Measurements from ENCODE around the gene UCHL1. TPM values are rescaled to one million over a fixed set of nuclear protein-coding genes. Genes with fewer than 3 reads are reported as not detected.
"Not testable (repeated sequence)": the region's sequence is repeated elsewhere in the genome, so short reads cannot be mapped to it uniquely, and the experiment has no call there.

Gene UCHL1
- total RNA-seq, 2 experiments from 2014 or later = 2.3 to 2.6 TPM

DNA sequence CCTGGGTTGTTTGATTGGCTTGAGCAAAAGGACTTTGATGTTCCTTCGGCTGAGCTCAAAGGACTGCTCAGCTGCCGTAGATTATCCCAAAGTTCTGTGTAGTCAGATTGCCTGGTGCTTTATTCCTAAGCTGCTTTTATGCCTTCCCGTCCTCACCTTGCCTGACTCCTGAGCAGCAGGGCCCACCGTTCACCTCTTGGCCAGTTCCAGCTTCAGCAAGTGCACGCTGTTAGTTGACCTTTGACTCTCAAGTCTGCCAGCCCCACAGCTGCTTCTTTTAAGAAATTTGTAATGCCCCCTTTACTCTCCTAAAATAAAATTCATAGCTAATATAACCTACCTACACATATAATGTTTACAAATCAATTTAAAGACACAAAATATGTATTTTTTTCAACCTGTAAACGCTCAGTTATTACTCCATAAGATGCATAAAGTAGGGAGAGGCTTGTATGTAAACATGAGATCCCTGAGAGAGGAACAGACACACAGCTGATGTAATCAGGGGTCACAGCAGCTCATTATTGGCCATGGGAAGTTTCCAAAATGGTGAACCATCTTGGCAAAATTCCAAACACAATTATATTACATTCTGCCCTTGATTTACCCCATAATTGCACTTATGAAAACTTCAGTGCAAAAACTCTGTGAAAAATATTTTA is 28.6 kb downstream of the UCHL1 start:
- CTCF ChIA-PET = no interaction called here
- POLR2A ChIA-PET = no interaction called here

DNA sequence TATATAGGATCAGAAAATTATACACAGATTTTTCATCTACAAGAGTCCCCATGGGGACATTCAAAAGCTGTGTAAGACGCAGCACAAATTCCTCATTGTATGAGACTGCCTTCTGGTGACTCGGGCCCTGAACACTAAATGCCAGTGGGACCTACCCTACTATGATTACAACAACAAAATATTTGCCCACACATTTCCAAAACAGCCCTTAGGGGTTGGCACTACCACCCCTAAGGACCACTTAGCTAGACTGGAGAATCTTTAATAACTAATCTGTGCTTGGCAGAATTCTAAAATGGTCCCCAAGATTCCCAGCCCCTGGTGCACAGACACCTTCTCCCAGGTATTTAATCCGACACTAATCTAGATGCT is 29.1 kb downstream of the UCHL1 start:
- ChIA-PET CTCF (no interaction called here), POLR2A (no interaction called here)

DNA sequence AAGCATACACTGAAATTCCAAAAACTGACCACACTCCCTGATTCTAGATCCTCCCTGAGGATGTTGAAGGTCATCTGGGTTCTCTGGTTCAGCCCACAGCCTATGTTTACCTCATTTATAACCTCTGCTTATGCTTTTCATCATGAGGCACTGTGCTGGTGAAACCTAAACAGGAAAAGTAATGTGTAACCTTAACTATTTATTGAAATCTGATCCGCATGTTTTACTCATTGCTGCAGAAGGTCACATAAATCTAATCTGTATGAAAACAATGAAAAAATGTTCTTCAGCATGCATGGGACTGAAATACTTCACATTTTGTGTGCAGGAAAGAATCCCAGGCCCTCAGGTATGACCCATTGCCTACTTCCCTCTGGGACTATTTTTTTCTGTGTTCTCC is 30.3 kb downstream of the UCHL1 start:
- POLR2A ChIA-PET = no interaction called here
- CTCF ChIA-PET = interaction anchor here (0.8 kb wide), 1 partner anchor 491 kb away, joined by 3 read pairs; no protein-coding TSS in a partner anchor

DNA sequence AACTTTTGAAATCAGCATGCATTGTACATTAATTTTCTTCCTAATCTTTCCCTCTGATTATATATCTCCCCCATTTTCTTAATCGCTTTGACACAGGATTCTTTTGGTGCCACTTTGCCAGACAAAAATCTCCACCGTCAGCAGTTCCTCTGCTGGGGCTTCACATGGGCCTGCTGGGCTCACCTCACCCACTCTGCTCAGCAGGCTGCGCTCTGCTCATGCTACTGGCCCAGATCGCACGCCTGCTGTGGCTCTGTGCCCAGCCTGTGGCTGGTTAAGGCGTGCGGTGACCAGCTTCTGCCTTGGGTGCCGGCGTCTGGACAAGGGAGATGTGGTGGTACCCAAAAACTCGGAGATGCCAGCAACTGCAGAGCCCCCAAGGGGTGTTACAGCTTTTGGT is 31.1 kb downstream of the UCHL1 start:
- ChIA-PET POLR2A (no interaction called here), CTCF (no interaction called here)

DNA sequence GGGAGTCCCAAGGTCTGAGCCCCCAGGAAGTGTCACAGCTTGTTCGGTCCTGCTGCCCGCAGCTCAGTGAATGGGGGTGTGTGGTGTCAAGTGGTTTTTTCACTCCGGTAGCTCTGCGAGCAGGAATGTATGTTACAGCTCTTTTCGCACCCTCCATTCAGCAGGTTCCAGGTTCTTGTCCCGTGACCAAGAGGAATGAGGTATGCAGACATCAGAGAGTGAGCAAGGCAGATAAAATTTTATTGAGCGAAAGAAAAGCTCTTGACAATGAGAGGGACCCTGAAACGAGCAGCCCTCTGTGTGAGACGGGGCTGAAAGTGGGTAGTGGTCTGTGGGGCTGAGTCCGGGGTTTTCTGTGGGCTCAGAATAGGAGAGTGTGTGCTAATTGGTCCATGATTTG is 31.5 kb downstream of the UCHL1 start:
- CTCF ChIA-PET = no interaction called here
- POLR2A ChIA-PET = no interaction called here

DNA sequence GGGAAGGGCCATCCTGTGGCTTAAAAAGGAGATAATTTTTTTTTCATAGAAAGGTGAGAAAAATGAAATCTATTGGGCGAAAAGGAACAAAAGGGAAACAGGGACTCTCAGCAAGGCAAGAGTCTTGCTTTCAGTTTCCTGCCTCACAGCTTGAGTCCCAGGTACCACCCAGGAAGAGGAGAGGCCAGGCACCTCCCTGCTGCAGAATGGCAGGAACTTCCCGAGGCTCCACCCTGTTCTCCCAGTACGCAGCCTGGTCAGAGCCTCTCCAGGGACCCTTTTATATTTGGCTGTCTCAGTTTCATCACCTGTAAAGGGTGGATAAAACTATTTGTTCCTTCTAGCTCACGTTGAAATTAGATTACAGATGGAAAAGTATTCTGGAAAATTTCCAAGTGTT is 33.8 kb downstream of the UCHL1 start:
- CTCF ChIA-PET = no interaction called here

DNA sequence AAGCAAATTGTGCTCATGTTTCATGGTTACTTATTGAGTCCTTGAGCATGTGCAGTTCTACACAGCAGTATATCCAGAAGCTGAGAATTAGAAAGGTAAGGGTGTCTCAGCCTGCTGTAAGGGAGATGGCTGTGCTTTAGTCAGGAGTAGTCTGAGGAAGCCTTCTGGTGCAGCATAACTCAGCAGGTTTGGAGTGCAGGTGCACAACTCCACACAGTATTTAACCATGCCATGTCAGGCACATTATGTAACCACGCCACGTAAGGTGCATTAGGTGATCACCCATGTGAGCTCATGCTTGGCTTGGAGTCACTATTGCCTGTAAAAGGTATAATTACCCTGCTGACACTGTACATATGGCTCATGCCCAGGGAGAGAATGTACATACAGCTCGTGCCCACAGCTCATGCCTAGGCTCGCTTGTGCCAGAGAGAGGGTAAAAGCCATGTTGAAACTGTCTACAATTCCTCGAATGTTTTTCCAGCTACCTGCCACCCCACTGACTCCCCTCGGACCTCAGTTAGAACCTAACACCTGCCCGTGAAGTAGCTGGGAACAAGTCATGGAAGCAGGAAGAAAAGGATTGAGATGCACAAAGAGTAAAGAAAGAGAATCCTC is 37.8 kb downstream of the UCHL1 start:
- ChIA-PET POLR2A (no interaction called here), CTCF (interaction anchor here (1.2 kb wide), 1 partner anchor 13 kb away, joined by 3 read pairs; no protein-coding TSS in a partner anchor)

More for the DNA sequence above, 33.8 kb downstream of the UCHL1 start:
- POLR2A ChIA-PET = no interaction called here

DNA sequence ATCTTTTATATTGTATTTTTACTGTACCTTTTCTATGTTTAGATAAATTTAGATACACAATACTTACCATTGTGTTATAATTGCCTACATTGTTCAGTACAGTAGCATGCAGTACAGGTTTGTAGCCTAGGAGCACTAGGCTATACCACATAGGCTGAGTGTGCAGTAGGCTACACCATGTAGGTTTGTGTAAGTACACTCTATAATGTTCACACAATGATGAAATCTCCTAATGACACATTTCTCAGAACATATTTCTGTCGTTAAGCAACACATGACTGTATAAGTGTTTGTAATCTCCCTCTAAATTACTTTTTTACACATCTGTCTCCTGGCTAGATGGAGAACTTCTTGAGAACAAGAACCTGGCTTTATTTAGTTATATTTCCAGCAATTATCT is 40.3 kb downstream of the UCHL1 start:
- ChIA-PET CTCF (no interaction called here), POLR2A (no interaction called here)

DNA sequence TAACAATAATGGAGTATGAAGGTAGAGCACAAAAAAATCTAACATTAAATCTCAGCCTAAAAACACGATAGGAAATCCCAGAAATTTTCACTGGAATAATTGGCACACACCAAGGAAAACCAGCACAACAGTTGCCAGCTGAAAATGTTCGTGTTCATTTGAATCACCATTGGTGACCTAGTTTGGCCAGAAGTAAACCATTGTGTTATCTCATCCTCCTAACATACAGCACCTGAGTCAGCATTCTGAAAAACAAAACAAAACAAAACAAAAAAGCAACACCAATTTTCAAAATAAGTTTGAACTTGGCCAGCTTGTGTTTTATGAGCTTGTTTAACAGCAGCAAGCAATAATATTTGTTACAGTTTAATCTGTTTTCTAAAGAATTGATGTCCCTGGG is 41.1 kb downstream of the UCHL1 start:
- POLR2A ChIA-PET = no interaction called here
- CTCF ChIA-PET = no interaction called here

DNA sequence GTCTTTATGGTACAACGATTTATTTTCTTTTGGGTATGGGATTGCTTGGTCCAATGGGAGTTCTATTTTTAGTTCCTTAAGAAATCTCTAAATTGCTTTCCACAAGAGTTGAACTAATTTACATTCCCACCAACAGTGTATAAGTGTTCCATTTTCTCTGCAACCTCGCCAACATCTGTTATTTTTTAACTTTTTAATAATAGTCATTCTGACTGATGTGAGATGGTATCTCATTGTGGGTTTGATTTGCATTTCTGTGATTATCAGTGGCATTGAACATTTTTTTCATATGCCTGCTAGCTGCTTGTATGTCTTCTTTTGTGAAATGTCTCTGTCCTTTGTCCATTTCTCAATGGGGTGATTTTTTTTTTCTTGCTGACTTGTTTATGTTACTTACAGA is 42.8 kb downstream of the UCHL1 start:
- POLR2A ChIA-PET = no interaction called here
- CTCF ChIA-PET = interaction anchor here (0.6 kb wide), 1 partner anchor 647 kb away, joined by 3 read pairs; no protein-coding TSS in a partner anchor

DNA sequence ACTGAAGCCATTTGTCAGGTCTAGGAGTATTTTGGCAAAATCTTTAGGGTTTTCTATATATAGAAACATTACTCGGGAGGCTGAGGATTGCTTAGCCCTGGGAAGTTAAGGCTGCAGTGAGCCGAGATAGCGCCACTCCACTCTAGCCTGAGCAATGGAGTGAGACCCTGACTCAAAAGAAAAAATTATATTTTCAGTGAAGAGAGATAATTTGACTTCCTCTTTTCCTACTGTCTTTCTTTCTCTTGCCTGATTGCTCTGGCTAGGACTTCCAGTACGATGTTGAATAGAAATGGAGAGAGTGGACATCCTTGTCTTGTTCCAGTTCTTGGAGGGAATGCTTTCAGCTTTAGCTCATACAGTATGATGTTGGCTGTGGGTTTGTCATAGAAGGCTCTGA is 44.4 kb downstream of the UCHL1 start:
- POLR2A ChIA-PET = no interaction called here
- CTCF ChIA-PET = no interaction called here

DNA sequence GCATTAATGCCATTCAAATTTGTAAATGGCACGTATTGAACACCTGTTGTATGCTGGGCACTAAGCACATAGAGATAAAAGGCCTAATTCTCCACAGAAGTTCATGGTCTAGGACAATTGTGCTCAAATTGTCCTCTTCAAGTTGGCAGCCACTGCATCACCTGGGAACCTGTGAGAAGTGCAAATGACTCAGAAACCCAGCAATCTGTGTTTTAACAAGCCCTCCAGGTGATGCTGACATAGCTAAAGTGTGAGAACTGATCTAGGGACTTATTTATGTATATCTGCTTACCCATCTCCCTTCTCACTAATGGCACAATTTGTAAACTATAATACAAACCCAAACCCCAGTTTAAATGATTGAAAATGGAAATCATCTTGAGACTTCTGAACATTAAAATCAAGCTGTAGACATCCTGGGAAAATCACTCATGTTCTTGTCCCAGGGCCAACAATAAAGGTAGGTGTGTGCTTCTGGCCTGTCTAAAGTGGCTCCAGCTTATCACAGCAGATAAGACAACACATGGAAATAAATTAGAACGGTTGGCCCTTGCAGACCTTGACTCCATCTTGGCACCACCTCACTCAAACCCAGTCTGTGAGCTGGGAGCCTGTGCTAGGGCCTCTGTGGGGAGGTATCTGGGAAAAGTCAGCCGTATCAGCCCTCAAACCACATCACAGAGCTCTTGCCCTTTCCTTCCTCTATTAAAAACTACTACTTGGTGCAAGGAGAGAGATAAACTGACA is 46.8 kb downstream of the UCHL1 start:
- ChIA-PET CTCF (interaction anchor here (1.1 kb wide), 1 partner anchor 24 kb away, joined by 3 read pairs; no protein-coding TSS in a partner anchor), POLR2A (no interaction called here)

DNA sequence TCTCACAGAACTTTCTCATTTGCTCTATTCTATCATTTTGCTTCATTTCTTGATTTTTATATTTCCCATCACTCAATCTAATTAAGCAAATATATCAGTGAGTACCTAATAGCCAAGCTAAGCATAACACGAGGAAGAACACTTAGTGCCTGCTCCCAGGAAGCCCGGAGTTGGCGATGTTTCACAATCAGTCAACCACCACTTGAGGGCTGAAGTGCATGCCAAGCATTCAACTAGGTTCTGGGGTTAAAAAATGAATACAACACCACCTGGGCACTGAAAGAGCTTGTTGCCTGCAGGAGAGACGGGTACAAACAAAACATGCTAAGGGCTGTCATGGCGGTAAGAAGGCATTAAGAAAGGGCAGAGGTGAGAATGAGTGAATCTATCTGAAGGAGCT is 47.5 kb downstream of the UCHL1 start:
- ChIA-PET CTCF (interaction anchor here (1.1 kb wide), 1 partner anchor 23 kb away, joined by 3 read pairs; no protein-coding TSS in a partner anchor), POLR2A (no interaction called here)

DNA sequence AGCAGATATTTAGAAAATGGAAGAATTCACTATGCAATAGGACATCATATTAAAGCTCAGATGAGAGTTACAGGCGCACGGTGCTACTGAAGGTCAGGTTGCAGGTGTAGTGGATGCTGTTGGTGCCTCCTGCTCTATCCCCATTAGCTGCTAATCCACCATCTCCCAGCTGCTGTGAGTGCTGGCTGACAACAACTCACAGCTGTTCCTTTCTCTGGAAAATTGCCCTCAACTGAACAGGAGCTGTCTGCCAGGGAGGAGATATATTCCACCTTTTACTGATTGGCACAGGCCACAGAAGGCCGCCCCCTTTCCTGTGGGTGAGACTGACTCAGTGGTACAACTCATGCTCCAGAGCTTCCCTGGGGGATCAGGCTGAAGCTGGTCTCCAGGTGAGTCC is 48.7 kb downstream of the UCHL1 start:
- POLR2A ChIA-PET = no interaction called here
- CTCF ChIA-PET = no interaction called here

DNA sequence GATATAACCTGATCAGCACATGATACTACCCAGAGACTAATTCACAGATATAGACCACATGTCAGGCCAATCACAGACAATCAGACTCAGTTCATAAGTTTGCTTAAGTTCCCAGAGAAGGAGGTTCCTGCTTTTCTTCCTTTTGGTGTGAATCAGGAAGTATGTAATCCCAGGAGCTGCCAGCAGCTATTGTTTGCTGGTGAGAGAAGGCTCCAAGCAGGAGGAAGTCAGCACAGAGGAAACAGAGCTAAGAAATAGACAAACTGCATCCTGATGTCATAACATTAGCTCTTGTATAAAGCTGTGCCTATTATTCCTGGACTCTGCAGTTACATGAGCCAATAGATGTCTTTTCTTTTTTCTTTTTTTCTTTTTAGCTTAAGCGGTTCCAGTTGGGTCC is 50.9 kb downstream of the UCHL1 start:
- ChIA-PET POLR2A (interaction anchor here (0.6 kb wide), 1 partner anchor 56 kb away, joined by 6 read pairs; no protein-coding TSS in a partner anchor), CTCF (no interaction called here)

DNA sequence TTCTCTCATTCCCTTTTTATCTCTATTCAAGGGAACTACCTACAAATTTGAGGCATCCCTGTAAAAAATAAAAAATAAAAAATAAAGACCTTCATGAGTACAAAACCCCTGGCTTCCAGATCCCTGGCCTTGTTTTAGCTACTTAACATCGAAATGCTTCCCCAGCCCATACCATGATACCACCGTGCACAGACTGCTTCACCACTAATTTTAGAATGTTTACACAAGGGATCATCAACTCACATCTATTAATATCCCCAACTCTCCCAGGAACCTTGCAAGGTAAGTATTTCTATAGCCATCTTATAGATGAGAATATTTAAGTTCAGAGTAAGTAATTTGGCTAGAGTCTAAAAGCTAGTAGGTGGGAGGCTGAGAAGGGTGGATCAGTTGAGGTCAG is 51.7 kb downstream of the UCHL1 start:
- ChIA-PET POLR2A (interaction anchor here (0.5 kb wide), 1 partner anchor 243 kb away, joined by 3 read pairs; no protein-coding TSS in a partner anchor), CTCF (no interaction called here)

DNA sequence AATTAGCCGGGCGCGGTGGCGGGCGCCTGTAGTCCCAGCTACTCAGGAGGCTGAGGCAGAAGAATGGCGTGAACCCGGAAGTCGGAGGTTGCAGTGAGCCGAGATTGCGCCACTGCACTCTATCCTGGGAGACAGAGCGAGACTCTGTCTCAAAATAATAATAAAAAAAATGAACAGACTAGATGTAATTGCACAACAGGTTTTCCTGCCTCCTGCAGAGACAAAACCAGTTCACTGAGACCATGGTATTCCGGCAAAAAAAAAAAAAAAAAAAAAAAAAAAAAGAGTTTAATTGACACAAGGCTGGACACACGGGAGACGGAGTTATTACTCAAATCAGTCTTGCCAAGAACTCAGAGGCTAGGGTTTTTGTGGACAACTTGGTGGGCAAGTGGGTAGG is 58.7 kb downstream of the UCHL1 start:
- POLR2A ChIA-PET, CTCF ChIA-PET: not testable (repeated sequence)

DNA sequence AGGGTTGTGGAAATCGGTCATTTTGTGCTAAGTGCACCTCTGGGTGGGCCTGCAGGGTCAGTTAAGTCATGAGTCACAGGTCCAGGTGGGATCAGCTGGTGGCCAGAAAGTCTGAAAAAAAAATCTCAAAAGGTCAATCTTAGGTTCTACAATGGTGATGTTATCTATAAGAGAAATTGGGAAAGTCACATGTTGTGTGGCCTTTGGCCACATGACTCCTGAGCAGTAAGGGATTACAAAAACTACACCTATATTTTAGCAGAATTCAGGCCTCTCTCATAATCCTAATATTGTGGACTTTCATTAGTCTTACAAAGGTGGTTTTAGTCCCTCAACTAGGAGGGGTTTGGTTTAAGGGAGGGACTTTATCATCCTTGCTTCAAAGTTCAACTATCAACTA is 59.1 kb downstream of the UCHL1 start:
- ChIA-PET CTCF (no interaction called here), POLR2A (no interaction called here)
